ENCODE data around the gene ZG16. TPM values are rescaled to one million over a fixed set of nuclear protein-coding genes. Genes with fewer than 3 reads are reported as not detected.
A peak's percentile ranks its signal among the peaks of the same experiment; 100 is the strongest.
"Not testable (repeated sequence)": the region's sequence is repeated elsewhere in the genome, so short reads cannot be mapped to it uniquely, and the experiment has no call there.

The ZG16 gene, protein sequence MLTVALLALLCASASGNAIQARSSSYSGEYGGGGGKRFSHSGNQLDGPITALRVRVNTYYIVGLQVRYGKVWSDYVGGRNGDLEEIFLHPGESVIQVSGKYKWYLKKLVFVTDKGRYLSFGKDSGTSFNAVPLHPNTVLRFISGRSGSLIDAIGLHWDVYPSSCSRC
- total RNA-seq = not detected in 2 replicates

DNA sequence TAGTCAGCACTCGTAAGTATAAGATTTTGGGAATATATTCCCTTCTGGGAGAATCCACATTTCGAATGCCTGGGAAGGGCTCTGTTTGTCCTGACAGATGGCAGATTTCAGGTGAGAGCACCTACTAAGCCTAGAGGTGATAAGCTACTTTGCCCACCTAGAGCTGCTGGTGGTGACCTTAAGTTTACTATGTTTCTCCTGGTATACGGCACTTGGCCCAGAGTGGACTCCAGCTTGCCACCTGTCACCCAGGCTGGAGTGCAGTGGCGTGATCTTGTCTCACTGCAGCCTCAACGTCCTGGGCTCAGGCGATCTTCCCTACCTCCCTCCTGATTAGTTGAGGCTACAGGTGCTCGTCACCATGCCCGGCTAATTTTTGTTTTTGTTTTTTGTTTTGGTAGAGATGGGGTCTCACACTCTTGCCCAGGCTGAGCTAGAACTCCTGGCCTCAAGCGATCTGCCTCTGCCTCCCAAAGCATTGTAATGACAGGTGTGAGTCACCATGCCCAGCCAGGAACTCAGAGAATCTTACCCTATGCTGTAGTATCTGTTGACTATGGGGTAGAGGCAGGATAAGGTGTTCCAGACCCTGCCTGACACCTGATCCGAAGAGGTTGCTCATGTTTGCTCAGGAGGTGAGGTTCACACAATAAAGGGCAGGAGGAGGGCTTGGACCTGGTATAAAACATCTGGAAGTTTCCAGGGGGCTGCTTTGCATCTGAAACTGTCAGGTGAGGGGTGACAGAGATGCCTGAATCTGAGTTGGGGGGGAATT is at the start of gene ZG16:
ZG16 (plus strand) TSS at position 681 of the 775 bp plus-strand sequence. CDS start 1,011 bp downstream, outside the sequence.
- DNase-seq (ENCODE audit: low read depth) = no peak

DNA sequence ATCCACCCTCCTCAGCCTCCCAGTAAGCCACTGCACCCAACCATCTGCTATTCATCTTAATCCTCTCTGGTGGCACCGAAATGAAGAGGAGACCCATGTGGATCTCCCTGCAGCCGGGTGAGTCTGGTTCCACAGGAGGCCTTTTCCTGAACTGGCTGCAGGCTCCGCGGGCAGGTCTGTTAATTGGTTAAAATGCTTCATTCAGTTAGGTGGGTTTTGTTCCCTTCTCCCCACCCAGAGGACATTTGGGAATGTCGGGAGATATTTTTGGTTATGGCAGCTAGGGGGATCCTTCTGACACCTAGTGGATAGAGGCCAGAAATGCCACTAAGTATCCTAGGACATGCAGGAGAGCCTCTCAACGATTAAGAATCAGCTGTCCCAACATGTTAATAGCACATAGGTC is 48.9 kb upstream of the ZG16 start:
- DNase-seq (ENCODE audit: low read depth) = peak; percentile 48

DNA sequence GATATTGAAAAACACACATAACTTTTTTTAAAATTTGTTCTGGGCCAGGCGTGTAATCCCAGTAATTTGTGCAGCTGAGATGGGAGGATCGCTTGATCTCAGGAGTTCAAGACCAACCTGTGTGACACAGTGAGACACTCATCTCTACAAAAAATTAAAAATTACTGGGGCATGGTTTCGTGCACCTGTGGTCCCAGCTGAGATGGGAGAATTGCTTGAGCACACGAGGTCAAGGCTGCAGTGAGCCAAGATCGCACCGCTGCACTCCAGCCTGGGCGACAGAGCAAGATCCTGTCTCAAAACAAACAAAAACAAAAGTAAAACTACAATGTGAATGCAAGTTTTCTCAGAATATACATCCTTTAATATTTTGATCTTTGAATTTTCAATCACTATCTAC is 47.4 kb upstream of the ZG16 start:
- no peak for DNase-seq (ENCODE audit: low read depth)

DNA sequence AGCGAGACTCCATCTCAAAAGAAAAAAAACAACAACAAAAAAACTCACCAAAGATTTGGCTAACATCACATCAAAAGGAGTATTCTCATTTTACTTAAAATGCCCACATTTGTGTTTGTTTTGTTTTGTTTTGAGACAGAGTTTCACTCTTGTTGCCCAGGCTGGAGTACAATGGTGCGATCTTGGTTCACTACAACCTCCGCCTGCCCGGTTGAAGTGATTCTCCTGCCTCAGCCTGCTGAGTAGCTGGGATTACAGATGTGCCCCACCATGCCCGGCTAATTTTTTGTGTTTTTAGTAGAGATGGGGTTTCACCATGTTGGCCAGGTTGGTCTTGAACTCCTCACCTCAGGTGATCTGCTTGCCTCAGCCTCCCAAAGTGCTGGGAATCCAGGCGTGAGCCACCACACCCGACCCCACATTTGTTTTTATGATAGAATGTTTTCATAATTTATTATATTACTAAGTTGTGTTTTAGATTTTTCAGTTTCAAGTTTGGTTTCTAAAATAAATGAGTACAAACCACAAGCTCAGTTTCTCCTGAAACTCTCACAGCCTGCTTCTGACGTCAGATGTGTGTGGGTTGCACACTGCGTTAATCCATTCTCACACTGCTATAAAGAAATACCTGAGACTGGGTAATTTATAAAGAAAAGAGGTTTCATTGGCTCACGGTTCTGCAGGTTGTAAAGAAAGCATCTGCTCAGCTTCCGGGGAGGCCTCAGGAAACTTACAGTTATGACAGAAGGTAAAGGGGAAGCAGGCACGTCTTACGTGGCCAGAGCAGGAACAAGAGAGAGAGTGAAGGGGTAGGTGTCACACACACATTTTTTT is 46.1 kb upstream of the ZG16 start:
- not testable (repeated sequence) for DNase-seq (ENCODE audit: low read depth)

DNA sequence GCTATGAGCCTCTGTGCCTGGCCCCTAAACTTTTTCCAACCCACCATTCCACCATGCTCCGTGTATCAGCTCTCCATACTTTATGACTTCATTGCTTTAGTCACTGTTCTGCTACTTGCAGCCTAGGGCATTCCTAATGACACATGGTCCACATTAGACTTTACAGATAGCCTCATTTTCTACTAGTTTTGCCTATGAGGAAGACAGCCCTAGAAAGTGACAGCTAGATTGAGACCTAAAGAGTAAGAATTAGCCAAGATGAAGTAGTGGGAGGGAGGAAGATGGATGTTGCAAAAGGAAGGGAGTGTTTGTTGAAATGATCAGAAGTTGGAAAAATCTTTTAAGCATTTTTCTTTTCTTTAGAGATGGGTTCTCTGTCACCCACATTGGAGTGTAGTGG is 43.3 kb upstream of the ZG16 start:
- no peak for DNase-seq (ENCODE audit: low read depth)

DNA sequence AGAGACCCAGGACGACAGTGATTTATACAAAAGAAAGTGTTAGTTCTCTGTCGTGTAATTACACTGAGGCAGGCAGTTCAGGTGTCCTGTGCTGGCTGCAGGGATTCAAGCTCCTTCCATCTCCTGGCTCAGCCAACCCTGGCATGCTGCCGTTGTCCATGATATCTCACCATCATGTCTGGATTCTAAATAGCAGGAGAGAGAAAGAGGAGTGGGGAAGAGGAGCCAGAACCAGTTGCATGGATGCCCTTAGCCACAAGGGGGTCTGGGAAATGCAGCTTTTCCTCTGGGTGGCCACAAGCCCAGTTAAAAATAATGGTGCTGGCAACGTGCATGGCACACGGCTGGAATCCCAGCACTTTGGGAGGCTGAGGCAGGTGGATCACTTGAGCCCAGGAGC is 41.9 kb upstream of the ZG16 start:
- DNase-seq (ENCODE audit: low read depth) = no peak

DNA sequence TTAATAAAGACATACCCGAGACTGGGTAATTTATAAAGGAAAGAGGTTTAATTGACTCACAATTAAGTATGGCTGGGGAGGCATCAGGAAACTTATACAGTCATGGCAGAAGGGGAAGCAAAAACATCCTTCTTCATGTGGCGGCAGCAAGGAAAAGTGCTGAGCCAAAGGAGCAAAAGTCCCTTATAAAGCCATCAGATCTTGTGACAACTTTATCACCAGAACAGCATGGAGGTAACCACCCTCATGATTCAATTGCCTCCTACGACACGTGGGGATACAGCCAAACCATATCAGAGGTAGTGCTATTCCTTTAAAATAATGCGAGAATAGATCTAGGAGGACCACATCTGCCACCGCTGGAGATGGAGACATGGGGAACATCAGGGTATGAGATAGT is 41.3 kb upstream of the ZG16 start:
- no peak for DNase-seq (ENCODE audit: low read depth)

DNA sequence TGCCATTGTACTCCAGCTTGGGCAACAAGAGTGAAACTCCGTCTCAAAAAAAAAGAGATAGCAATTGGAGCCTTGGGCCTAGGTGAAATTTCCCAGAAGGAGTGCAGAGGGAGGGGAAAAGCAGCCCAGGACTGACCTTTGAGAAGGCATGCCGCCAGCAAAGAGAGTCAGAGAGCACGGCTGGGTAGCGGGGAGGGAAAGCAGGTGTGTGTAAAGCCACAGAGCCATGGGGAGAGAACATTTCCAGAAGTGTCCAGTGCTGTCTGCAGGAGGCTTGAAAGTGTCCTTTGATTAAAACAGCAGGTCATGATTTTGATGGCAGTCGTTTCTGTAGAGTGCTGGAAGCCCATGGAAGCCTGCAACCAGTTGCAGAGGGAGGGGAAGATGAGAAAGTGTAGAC is 40.3 kb upstream of the ZG16 start:
- no peak for DNase-seq (ENCODE audit: low read depth)

DNA sequence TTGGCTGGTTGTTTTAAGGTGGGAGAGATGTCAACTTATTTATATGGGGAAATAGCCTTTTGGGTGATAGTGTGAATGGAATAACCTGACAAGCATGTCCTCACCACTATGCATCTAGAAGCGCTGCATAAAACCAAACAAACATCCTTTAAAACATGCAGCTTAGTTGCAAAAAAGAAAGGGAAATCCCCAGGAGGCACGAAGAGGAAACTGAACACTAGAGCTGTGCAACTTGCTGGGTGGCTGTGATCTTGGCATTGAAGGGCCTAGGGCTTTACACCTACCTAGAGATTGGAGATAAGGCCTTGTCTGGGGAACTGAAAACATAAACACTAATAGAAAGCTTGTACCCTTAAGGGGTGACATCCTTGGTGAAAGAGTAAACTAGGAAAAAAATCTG is 39.5 kb upstream of the ZG16 start:
- DNase-seq (ENCODE audit: low read depth) = no peak

DNA sequence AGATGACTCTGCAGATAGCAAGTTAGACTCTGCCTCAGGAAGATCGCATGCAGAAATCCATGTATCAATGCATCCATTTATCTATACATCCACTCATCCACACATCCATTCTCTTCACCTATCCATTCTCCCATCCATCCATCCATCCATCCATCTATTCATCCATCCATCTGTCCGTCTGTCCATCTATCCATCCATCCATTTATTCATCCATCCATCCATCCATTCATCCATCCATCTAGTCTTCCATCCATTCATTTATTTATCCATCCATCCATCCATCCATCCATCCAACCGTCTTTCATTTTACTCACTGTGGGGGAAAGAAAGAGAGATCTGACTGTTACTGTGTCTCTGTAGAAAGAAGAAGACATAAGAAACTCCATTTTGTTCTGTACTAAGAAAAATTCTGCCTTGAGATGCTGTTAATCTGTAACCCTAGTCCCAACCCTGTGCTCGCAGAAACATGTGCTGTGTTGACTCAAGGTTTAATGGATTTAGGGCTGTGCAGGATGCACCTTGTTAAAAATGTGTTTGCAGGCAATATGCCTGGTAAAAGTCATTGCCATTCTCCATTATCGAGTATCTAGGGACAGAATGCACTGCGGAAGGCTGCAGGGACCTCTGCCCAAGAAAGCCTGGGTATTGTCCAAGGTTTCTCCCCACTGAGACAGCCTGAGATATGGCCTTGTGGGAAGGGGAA is 38.0 kb upstream of the ZG16 start:
- DNase-seq (ENCODE audit: low read depth) = not testable (repeated sequence)

DNA sequence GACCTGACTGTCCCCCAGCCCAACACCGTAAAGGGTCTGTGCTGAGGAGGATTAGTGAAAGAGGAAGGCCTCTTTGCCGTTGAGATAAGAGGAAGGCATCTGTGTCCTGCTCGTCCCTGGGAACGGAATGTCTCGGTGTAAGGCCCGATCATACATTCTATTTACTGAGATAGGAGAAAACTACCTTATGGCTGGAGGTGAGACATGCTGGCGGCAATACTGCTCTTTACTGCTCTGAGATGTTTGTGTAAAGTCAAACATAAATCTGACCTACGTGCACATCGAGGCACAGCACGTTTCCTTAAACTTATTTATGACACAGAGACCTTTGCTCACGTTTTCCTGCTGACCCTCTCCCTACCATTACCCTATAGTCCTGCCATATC is 37.4 kb upstream of the ZG16 start:
- DNase-seq (ENCODE audit: low read depth) = not testable (repeated sequence)

DNA sequence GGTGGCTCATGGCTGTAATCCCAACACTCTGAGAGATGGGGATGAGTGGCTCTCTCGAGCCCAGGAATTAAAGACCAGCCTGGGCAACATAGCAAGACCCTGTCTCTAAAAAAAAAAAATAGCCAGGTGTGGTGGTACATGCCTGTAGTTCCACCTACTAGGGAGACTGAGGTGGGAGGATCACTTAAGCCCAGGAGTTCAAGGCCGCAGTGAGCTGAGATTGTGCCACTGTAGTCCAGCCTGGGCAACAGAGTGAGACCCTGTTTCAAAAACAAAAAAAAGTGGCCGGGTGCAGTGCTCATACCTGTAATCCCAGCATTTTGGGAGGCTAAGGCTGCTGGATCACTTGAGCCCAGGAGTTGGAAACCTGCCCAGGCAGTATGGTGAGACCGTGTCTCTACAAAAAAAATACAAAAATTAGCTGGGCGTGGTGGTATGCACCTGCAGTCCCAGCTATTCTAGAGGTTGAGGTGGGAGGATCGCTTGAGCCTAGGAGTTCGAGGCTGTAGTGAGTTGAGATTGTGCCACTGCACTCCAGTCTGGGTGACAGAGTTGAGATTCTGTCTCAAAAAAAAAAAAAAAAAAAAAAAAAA is 35.3 kb upstream of the ZG16 start:
- DNase-seq (ENCODE audit: low read depth) = no peak

DNA sequence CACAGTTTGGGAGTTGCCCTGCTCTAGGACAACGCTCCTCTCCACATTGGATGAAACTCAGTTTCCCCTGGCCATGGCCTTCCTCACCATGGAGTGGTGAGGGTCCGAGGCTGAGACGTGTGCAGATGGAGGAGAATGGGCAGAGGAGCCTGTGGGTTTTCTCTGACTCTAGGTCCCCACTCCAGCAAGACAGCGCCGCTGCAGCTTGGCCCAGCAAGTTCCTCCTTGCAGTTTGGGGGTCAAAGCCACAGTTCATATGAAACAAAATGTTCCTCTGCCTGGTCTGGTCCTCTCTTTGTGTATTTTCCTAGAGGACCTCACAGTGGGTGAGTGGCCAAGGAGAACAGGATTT is 34.6 kb upstream of the ZG16 start:
- no peak for DNase-seq (ENCODE audit: low read depth)

DNA sequence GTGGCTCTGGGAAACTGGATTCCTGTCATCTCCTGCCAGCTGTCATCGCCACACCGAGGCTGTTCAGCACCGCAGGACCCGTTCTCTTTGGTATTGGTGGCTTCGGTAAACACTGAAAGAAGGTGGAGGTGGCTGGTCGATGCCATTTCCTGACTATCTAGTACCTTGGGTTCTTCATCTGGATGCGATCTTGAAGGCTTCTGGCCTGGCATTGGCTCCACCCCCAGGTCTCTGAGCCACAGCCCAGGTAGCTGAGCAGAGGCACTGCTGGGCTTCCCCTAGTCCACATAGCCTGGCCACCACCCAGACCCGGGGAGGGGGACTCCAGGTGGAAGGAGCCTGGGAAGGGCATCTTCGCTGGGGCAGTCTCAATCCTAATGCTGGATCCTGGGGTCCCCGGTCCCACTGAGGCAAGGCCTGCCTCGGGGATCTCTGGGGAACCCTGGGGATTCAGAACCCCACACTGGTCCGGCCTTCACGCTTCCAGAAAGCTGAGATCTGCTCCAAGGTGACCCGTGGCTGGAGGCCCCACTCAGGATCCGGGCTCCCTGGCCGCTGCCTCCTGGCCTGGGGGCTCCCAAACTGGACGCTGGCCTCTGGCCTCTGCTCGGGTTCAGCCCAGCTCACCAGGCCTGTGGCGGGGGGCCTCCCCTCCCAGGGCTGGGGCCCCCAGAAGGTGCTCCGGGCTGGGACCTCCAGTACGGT is 34.1 kb upstream of the ZG16 start:
- DNase-seq (ENCODE audit: low read depth) = no peak

DNA sequence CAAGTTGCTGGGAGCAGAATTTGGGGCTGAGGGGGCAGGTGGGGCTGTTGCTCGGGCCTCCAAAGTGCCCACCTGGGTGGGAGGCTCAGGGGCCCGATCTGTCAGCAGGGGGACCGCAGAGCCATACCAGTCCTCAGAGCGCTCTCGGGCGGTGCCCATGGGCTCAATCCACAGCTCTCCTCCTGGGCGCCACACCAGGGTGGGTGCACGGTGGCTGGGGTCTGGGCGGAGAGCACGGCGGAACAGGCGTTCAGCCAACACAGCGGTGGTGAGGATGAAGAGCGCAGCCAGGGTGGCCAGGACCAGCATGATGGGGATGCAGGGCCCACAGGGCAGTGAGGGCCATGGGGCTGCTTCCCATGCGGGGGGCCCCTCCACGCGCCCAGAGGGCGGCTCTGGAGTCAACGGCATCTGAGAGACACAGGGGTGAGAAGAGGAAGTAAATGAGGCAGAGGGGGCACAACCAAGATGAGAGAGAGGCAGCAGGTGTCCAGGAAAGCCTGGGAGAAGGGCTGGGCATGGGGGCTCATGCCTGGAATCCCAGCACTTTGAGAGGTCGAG is 33.4 kb upstream of the ZG16 start:
- DNase-seq (ENCODE audit: low read depth) = no peak

DNA sequence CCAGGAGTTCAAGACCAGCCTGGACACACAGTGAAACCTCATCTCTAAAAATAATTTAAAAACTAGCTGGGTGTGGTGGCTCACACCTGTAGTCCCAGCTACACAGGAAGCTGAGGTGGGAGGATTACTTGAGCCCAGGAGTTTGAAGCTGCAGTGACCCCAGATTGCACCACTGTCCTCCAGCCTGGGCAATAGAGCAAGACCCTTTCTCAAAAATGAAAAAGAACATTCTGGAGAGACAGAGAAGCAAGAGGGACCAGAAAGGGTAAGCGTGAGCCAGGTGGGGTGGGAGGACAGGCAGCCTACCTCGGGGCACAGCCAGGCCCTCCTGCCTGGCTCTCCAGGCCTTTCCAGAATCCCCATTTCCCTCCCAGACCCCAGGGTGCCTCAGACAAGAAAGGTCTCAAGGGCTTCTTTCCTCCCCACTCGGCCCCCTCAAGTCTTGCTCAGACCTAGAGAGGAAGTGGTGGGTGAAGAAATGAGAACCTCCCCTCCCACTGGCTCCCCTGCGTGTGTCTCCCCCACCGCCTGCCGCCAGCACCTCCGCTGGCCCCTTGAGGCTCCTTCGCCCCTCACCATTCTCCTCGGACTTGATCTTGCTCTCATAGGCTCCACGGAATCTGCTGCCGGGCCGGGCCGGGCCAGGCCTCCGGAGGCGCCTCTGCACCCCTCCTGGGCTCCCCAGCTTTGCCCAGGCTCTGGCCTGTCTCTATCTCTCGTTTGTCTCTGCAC is 32.8 kb upstream of the ZG16 start:
- no peak for DNase-seq (ENCODE audit: low read depth)

DNA sequence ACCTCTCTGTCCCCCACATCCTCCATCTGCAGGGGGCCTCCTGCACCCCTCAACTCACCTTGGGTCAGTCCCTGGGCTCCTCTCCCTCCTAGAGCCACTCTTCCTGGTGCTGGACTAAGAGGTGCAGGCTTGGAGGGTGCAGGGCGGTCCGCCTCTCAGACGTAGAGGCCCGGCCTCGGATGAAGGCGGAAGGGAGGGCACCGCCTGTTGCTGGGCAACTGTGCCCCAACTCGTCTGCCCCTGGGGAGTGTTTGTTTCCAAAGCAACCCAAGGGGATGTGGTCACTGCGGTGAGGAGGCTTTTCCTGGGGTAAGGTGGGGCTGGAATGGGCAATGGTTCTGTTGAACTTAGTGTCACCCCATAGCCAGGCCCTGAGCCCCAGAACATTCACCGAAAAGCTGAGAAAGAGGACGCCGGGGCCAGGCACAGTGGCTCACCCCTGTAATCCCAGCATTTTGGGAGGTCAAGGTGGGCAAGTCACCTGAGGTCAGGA is 32.2 kb upstream of the ZG16 start, which contains the start of gene C16orf54:
C16orf54 (minus strand) TSS at position 138 of the 493 bp plus-strand sequence. CDS start 1,039 bp downstream, outside the sequence.
- DNase-seq (ENCODE audit: low read depth) = no peak

DNA sequence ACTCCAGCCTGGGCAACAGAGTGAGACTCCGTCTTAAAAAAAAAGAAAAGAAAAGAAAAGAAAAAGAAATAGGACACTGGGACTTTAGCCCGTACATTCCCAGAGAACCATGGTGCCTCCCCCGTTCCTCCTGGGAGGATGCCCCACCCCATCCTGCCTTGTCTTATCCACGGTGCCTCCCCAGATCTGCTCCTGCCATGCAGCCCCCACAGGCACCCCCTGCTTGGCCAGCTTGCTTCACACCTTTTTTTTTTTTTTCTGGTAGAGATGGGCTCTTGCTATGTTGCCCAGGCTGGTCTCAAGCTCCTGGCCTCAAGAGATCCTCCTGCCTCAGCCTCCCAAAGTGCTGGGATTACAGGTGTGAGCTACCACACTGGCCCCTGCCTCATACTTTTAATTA is 31.5 kb upstream of the ZG16 start:
- not testable (repeated sequence) for DNase-seq (ENCODE audit: low read depth)

DNA sequence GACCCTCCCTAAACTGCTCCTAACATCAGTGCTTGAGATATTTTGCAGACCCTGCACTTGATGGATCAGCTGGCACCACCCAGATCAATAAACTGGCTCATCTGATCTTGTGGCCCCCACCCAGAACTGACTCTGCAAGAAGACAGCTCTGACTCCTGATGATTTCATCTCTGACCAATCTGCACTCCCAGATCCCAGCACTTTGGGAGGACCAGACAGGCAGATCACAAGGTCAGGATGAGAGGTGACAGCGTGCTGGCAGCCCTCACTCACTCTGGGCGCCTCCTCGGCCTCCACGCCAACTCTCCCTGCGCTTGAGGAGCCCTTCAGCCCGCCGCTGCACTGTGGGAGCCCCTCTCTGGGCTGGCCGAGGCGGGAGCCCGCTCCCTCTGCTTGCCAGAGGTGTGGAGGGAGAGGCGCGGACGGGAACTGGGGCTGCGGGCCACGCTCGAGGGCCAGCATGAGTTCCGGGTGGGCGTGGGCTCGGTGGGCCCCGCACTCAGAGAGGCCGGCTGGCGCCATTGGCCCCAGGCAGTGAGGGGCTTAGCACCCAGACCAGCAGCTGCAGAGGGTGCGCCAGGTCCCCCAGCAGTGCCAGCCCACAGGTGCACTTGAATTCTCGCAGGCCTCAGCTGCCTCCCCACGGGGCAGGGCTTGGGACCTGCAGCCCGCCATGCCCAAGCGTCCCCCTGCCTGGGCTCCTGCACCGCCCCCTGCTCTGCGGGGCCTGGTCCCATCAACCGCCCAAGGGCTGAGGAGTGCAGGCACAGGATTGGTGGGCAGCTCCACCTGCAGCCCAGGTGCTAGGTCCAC is 29.9 kb upstream of the ZG16 start:
- no peak for DNase-seq (ENCODE audit: low read depth)

Data from renal cortical epithelial cell (primary cell).